HEK293 (cell line): Measurements from ENCODE around the gene IFIT2.

Source experiments
- CTCF ChIA-PET: fragments of 350-600 bp; formaldehyde crosslinking; extraction: SDS; loops from one replicate; lab custom pipeline; 2021; ENCODE audit warnings: antibody characterized with exemption; lab: Yijun Ruan, JAX
- POLR2A ChIA-PET: fragments of 300-600 bp; formaldehyde crosslinking; extraction: SDS; loops from one replicate; lab custom pipeline; 2020; ENCODE audit warnings: antibody characterized with exemption, inconsistent platforms; lab: Yijun Ruan, JAX
- H3K27ac ChIP-seq: fragments of 200-500 bp; sonication (Bioruptor generic); 2 replicates; pipeline ENCODE4 v1.5.1; 2014; ENCODE audit warnings: low read depth, low read length, control low read depth, inconsistent platforms; ENCODE audit errors: extremely low read depth
- H3K36me3 ChIP-seq, 2 experiments: fragments of 200-500 bp in 1 of 2; sonication (Bioruptor generic) in 1 of 2; 1 replicate in 1 of 2; 2 replicates in 1 of 2; pipeline ENCODE4 v1.5.1; 2014 to 2017; ENCODE audit warnings: inconsistent platforms in 2 of 2, low read length in 2 of 2; ENCODE audit not compliant: control insufficient read depth in 2 of 2, insufficient read depth in 1 of 2
- H3K4me1 ChIP-seq: fragments of 200-500 bp; sonication (Bioruptor generic); 2 replicates; pipeline ENCODE4 v1.5.1; 2014; ENCODE audit warnings: mild to moderate bottlenecking, low read length, inconsistent platforms; ENCODE audit not compliant: control insufficient read depth, insufficient read depth
- H3K4me3 ChIP-seq: 2 replicates; pipeline ENCODE4 v1.5.1; 2011; ENCODE audit warnings: low read depth, mild to moderate bottlenecking, control low read depth, low read length, moderate library complexity
- H3K9me3 ChIP-seq: fragments of 200-500 bp; sonication (Bioruptor generic); 2 replicates; pipeline ENCODE4 v1.5.1; 2014; ENCODE audit warnings: low read depth, low read length, inconsistent platforms; ENCODE audit not compliant: control insufficient read depth, insufficient read depth
- KLF9 ChIP-seq: fragments of 450-650 bp; formaldehyde crosslinking; IDR thresholded peaks from 2 replicates; pipeline ENCODE4 v1.5.1; 2016; ENCODE audit warnings: missing biosample characterization, missing genetic modification characterization, low read depth
- MZF1 ChIP-seq: fragments of 450-650 bp; formaldehyde crosslinking; IDR thresholded peaks from 2 replicates; pipeline ENCODE4 v1.5.1; 2017; ENCODE audit warnings: missing biosample characterization, missing genetic modification characterization, borderline replicate concordance
- ZBTB17 ChIP-seq: fragments of 450-650 bp; formaldehyde crosslinking; IDR thresholded peaks from 2 replicates; pipeline ENCODE4 v1.5.1; 2016; ENCODE audit warnings: missing biosample characterization, missing genetic modification characterization
- ZFHX2 ChIP-seq: fragments of 450-650 bp; formaldehyde crosslinking; conservative IDR thresholded peaks from 2 replicates; pipeline ENCODE4 v1.5.1; 2016; ENCODE audit warnings: missing biosample characterization, missing genetic modification characterization
- ZIC2 ChIP-seq: fragments of 450-650 bp; formaldehyde crosslinking; IDR thresholded peaks from 2 replicates; pipeline ENCODE4 v1.5.1; 2016; ENCODE audit warnings: missing biosample characterization, missing genetic modification characterization
- ZNF169 ChIP-seq: fragments of 450-650 bp; formaldehyde crosslinking; IDR thresholded peaks from 2 replicates; pipeline ENCODE4 v1.5.1; 2016; ENCODE audit warnings: missing biosample characterization, missing genetic modification characterization
- ZNF184 ChIP-seq: fragments of 450-650 bp; IDR thresholded peaks from 2 replicates; pipeline ENCODE4 v1.5.1; 2018; ENCODE audit warnings: missing biosample characterization, mild to moderate bottlenecking, missing genetic modification characterization
- ZNF24 ChIP-seq: fragments of 450-650 bp; formaldehyde crosslinking; IDR thresholded peaks from 2 replicates; pipeline ENCODE4 v1.5.1; 2016; ENCODE audit warnings: missing biosample characterization, missing genetic modification characterization
- ZNF302 ChIP-seq: fragments of 450-650 bp; formaldehyde crosslinking; IDR thresholded peaks from 2 replicates; pipeline ENCODE4 v1.5.1; 2016; ENCODE audit warnings: missing biosample characterization, missing genetic modification characterization, low read depth
- ZNF529 ChIP-seq: fragments of 450-650 bp; formaldehyde crosslinking; IDR thresholded peaks from 2 replicates; pipeline ENCODE4 v1.5.1; 2017; ENCODE audit warnings: missing genetic modification characterization, missing biosample characterization; ENCODE audit not compliant: insufficient replicate concordance
- ZNF621 ChIP-seq: fragments of 450-650 bp; formaldehyde crosslinking; IDR thresholded peaks from 2 replicates; pipeline ENCODE4 v1.5.1; 2017; ENCODE audit warnings: missing biosample characterization, missing genetic modification characterization
- ZNF654 ChIP-seq: fragments of 450-650 bp; formaldehyde crosslinking; IDR thresholded peaks from 2 replicates; pipeline ENCODE4 v1.5.1; 2016; ENCODE audit warnings: low read depth, missing biosample characterization, missing genetic modification characterization
- ZNF670 ChIP-seq: fragments of 450-650 bp; formaldehyde crosslinking; IDR thresholded peaks from 2 replicates; pipeline ENCODE4 v1.5.1; 2016; ENCODE audit warnings: missing biosample characterization, missing genetic modification characterization, low read depth
- ZNF768 ChIP-seq: fragments of 450-650 bp; formaldehyde crosslinking; IDR thresholded peaks from 2 replicates; pipeline ENCODE4 v1.5.1; 2018; ENCODE audit warnings: missing biosample characterization, mild to moderate bottlenecking, missing genetic modification characterization
- ZNF777 ChIP-seq: fragments of 450-650 bp; formaldehyde crosslinking; IDR thresholded peaks from 2 replicates; pipeline ENCODE4 v1.5.1; 2017; ENCODE audit warnings: missing biosample characterization, missing genetic modification characterization, borderline replicate concordance
- ZSCAN18 ChIP-seq: fragments of 450-650 bp; formaldehyde crosslinking; IDR thresholded peaks from 2 replicates; pipeline ENCODE4 v1.5.1; 2016; ENCODE audit warnings: missing biosample characterization, missing genetic modification characterization
- ZSCAN30 ChIP-seq: fragments of 450-650 bp; IDR thresholded peaks from 2 replicates; pipeline ENCODE4 v1.5.1; 2018; ENCODE audit warnings: missing biosample characterization, mild to moderate bottlenecking, missing genetic modification characterization, moderate library complexity
- ZSCAN5A ChIP-seq: fragments of 450-650 bp; formaldehyde crosslinking; IDR thresholded peaks from 2 replicates; pipeline ENCODE4 v1.5.1; 2016; ENCODE audit warnings: missing biosample characterization, missing genetic modification characterization
- TF ChIP-seq, protein P1 (sequence below): fragments of 450-650 bp; formaldehyde crosslinking; IDR thresholded peaks from 2 replicates; pipeline ENCODE4 v1.5.1; 2016; ENCODE audit warnings: missing biosample characterization, missing genetic modification characterization, borderline replicate concordance
- TF ChIP-seq, protein P2 (sequence below): fragments of 450-650 bp; formaldehyde crosslinking; IDR thresholded peaks from 2 replicates; pipeline ENCODE4 v1.5.1; 2016; ENCODE audit warnings: missing biosample characterization, missing genetic modification characterization
- TF ChIP-seq, protein P3 (sequence below): fragments of 450-650 bp; formaldehyde crosslinking; IDR thresholded peaks from 2 replicates; pipeline ENCODE4 v1.5.1; 2016; ENCODE audit warnings: missing biosample characterization, missing genetic modification characterization

IFIT2 gene, protein sequence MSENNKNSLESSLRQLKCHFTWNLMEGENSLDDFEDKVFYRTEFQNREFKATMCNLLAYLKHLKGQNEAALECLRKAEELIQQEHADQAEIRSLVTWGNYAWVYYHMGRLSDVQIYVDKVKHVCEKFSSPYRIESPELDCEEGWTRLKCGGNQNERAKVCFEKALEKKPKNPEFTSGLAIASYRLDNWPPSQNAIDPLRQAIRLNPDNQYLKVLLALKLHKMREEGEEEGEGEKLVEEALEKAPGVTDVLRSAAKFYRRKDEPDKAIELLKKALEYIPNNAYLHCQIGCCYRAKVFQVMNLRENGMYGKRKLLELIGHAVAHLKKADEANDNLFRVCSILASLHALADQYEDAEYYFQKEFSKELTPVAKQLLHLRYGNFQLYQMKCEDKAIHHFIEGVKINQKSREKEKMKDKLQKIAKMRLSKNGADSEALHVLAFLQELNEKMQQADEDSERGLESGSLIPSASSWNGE

DNA sequence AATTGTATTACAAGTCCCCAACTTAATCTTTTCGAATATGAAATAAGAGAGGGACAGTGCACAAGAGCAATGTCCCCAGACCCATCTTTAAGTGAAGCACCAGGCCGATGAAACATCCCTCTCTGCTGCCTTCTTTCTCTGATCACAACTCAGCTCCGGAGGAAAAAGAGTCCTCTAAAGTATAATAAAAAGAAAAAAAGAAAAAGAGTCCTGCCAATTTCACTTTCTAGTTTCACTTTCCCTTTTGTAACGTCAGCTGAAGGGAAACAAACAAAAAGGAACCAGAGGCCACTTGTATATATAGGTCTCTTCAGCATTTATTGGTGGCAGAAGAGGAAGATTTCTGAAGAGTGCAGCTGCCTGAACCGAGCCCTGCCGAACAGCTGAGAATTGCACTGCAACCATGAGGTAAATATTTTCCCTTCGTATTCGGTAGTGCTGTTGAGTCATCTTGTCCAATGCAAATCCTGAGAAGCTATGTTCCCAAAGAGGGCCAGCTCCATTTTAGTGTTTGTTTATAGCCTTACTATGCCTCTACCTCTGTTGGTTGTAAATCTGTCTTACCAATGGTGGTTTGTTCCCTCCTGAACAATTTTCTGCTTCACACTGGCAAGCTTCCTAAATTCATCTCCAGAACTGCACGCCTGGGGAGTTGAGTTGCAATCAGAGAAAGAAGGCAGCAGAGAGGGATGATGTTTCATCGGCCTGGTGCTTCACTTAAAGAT lies at the start of gene IFIT2:
IFIT2 (plus strand) TSS at position 326 of the 725 bp plus-strand sequence; CDS start at position 404, 78 bp downstream.
- POLR2A ChIA-PET, result no interaction called here
- no peaks in the 10 kb centered on the region for H3K36me3 ChIP-seq
- no peaks in the 10 kb centered on the region for H3K4me1 ChIP-seq
- H3K4me3 ChIP-seq, result peak within 1 kb of the TSS; percentile 10
- no peak within 1 kb of the TSS for H3K27ac ChIP-seq
- CTCF ChIA-PET, result interaction anchor here (0.7 to 1.7 kb wide), 3 partner anchors 14 to 84 kb away, joined by 3 to 5 read pairs (median 3); no protein-coding TSS in a partner anchor
- H3K9me3 ChIP-seq, result no peaks in the 10 kb centered on the region
- TF ChIP-seq ZSCAN30 (tag by site-specific recombination) (0 out of 2 replicates have a peak, but pooled peaks have one; percentile 8), ZNF768 (no peak), ZIC2 (tag by site-specific recombination) (no peak), ZNF621 (tag by site-specific recombination) (no peak), ZBTB17 (peak; percentile 31; the same call in 1 of the 2 replicates), ZNF302 (tag by site-specific recombination) (no peak), ZSCAN5A (no peak), ZFHX2 (tag by site-specific recombination) (no peak), ZNF529 (tag by site-specific recombination) (no peak), ZNF169 (no peak), KLF9 (tag by site-specific recombination) (no peak), ZNF184 (no peak), ZNF24 (no peak), ZSCAN18 (tag by site-specific recombination) (no peak), MZF1 (tag by site-specific recombination) (peak; percentile 52; the same call in 1 of the 2 replicates), ZNF654 (tag by site-specific recombination) (no peak), ZNF670 (no peak), ZNF777 (tag by site-specific recombination) (no peak)
- TF ChIP-seq, protein P1, sequence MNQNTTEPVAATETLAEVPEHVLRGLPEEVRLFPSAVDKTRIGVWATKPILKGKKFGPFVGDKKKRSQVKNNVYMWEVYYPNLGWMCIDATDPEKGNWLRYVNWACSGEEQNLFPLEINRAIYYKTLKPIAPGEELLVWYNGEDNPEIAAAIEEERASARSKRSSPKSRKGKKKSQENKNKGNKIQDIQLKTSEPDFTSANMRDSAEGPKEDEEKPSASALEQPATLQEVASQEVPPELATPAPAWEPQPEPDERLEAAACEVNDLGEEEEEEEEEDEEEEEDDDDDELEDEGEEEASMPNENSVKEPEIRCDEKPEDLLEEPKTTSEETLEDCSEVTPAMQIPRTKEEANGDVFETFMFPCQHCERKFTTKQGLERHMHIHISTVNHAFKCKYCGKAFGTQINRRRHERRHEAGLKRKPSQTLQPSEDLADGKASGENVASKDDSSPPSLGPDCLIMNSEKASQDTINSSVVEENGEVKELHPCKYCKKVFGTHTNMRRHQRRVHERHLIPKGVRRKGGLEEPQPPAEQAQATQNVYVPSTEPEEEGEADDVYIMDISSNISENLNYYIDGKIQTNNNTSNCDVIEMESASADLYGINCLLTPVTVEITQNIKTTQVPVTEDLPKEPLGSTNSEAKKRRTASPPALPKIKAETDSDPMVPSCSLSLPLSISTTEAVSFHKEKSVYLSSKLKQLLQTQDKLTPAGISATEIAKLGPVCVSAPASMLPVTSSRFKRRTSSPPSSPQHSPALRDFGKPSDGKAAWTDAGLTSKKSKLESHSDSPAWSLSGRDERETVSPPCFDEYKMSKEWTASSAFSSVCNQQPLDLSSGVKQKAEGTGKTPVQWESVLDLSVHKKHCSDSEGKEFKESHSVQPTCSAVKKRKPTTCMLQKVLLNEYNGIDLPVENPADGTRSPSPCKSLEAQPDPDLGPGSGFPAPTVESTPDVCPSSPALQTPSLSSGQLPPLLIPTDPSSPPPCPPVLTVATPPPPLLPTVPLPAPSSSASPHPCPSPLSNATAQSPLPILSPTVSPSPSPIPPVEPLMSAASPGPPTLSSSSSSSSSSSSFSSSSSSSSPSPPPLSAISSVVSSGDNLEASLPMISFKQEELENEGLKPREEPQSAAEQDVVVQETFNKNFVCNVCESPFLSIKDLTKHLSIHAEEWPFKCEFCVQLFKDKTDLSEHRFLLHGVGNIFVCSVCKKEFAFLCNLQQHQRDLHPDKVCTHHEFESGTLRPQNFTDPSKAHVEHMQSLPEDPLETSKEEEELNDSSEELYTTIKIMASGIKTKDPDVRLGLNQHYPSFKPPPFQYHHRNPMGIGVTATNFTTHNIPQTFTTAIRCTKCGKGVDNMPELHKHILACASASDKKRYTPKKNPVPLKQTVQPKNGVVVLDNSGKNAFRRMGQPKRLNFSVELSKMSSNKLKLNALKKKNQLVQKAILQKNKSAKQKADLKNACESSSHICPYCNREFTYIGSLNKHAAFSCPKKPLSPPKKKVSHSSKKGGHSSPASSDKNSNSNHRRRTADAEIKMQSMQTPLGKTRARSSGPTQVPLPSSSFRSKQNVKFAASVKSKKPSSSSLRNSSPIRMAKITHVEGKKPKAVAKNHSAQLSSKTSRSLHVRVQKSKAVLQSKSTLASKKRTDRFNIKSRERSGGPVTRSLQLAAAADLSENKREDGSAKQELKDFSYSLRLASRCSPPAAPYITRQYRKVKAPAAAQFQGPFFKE (tag by site-specific recombination), result no peak
- TF ChIP-seq, protein P2, sequence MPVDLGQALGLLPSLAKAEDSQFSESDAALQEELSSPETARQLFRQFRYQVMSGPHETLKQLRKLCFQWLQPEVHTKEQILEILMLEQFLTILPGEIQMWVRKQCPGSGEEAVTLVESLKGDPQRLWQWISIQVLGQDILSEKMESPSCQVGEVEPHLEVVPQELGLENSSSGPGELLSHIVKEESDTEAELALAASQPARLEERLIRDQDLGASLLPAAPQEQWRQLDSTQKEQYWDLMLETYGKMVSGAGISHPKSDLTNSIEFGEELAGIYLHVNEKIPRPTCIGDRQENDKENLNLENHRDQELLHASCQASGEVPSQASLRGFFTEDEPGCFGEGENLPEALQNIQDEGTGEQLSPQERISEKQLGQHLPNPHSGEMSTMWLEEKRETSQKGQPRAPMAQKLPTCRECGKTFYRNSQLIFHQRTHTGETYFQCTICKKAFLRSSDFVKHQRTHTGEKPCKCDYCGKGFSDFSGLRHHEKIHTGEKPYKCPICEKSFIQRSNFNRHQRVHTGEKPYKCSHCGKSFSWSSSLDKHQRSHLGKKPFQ (tag by site-specific recombination), result 0 out of 2 replicates have a peak, but pooled peaks have one; percentile 26
- TF ChIP-seq, protein P3, sequence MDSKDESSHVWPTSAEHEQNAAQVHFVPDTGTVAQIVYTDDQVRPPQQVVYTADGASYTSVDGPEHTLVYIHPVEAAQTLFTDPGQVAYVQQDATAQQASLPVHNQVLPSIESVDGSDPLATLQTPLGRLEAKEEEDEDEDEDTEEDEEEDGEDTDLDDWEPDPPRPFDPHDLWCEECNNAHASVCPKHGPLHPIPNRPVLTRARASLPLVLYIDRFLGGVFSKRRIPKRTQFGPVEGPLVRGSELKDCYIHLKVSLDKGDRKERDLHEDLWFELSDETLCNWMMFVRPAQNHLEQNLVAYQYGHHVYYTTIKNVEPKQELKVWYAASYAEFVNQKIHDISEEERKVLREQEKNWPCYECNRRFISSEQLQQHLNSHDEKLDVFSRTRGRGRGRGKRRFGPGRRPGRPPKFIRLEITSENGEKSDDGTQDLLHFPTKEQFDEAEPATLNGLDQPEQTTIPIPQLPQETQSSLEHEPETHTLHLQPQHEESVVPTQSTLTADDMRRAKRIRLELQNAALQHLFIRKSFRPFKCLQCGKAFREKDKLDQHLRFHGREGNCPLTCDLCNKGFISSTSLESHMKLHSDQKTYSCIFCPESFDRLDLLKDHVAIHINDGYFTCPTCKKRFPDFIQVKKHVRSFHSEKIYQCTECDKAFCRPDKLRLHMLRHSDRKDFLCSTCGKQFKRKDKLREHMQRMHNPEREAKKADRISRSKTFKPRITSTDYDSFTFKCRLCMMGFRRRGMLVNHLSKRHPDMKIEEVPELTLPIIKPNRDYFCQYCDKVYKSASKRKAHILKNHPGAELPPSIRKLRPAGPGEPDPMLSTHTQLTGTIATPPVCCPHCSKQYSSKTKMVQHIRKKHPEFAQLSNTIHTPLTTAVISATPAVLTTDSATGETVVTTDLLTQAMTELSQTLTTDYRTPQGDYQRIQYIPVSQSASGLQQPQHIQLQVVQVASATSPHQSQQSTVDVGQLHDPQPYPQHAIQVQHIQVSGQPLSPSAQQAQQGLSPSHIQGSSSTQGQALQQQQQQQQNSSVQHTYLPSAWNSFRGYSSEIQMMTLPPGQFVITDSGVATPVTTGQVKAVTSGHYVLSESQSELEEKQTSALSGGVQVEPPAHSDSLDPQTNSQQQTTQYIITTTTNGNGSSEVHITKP (tag by site-specific recombination), result peak; percentile 60
